H1 (cell line): ENCODE data around the gene ATP6V0D1.

Experiments used
- ASH2L ChIP-seq: fragments of 200-600, 300-600 bp; sonication (generic); IDR thresholded peaks from one replicate; pipeline ENCODE4 v1.7.1; 2017; ENCODE audit warnings: low read length
- CTCF ChIP-seq, 3 experiments: IDR thresholded peaks; 1 replicate in 2 of 3; 2 replicates in 1 of 3; pipeline versions ENCODE4 v1.5.1 to v1.6.1; 2011; ENCODE audit warnings: low read length in 3 of 3, mild to moderate bottlenecking in 3 of 3, inconsistent platforms in 2 of 3, low read depth in 1 of 3, moderate library complexity in 1 of 3; ENCODE audit not compliant: insufficient read depth in 1 of 3; ENCODE audit errors: control extremely low read depth in 1 of 3
- JUND ChIP-seq: IDR thresholded peaks from 2 replicates; pipeline ENCODE4 v1.6.1; 2011; ENCODE audit warnings: mild to moderate bottlenecking, improper control_type of control experiment, low read length
- SP2 ChIP-seq: IDR thresholded peaks from 2 replicates; pipeline ENCODE4 v1.6.1; 2012; ENCODE audit warnings: mild to moderate bottlenecking, low read length, inconsistent platforms
- TEAD4 ChIP-seq: IDR thresholded peaks from 2 replicates; pipeline ENCODE4 v1.6.1; 2012; ENCODE audit warnings: low read depth, low read length, inconsistent platforms, mixed read lengths

- no peak for TF ChIP-seq ASH2L
- no peak for TF ChIP-seq TEAD4
- TF ChIP-seq CTCF (IDR thresholded peaks at IDR 0.05; ENCODE audit: control extremely low read depth in 1 of 3, insufficient read depth in 1 of 3, low read depth in 1 of 3, low read length in 3 of 3) = no peak
- no peak for TF ChIP-seq SP2
- TF ChIP-seq JUND = no peak
Measured at GRCh38 chr16:67519242-67519641, 38.3 kb upstream of the ATP6V0D1 start.
